HEK293 (cell line): ENCODE results near the gene TLE3.

Experiments
- MYNN ChIP-seq: fragments of 450-650 bp; formaldehyde crosslinking; IDR thresholded peaks from 2 replicates; pipeline ENCODE4 v1.5.1; 2016; ENCODE audit warnings: missing biosample characterization, missing genetic modification characterization, borderline replicate concordance
- OSR2 ChIP-seq: fragments of 450-650 bp; formaldehyde crosslinking; IDR thresholded peaks from 2 replicates; pipeline ENCODE4 v1.5.1; 2016; ENCODE audit warnings: missing biosample characterization, missing genetic modification characterization
- OVOL3 ChIP-seq: fragments of 450-650 bp; formaldehyde crosslinking; IDR thresholded peaks from 2 replicates; pipeline ENCODE4 v1.5.1; 2016; ENCODE audit warnings: missing biosample characterization, missing genetic modification characterization
- YY1 ChIP-seq: fragments of 450-650 bp; formaldehyde crosslinking; IDR thresholded peaks from 2 replicates; pipeline ENCODE4 v1.5.1; 2018; ENCODE audit warnings: missing biosample characterization, missing genetic modification characterization
- ZBTB20 ChIP-seq: fragments of 450-650 bp; formaldehyde crosslinking; IDR thresholded peaks from 2 replicates; pipeline ENCODE4 v1.5.1; 2016; ENCODE audit warnings: missing biosample characterization, missing genetic modification characterization
- ZFHX2 ChIP-seq: fragments of 450-650 bp; formaldehyde crosslinking; conservative IDR thresholded peaks from 2 replicates; pipeline ENCODE4 v1.5.1; 2016; ENCODE audit warnings: missing biosample characterization, missing genetic modification characterization
- ZFP3 ChIP-seq: fragments of 450-650 bp; formaldehyde crosslinking; IDR thresholded peaks from 2 replicates; pipeline ENCODE4 v1.5.1; 2016; ENCODE audit warnings: low read depth, missing biosample characterization, missing genetic modification characterization
- ZNF175 ChIP-seq: fragments of 450-650 bp; formaldehyde crosslinking; IDR thresholded peaks from 2 replicates; pipeline ENCODE4 v1.5.1; 2016; ENCODE audit warnings: missing biosample characterization, missing genetic modification characterization
- ZNF19 ChIP-seq: fragments of 450-650 bp; formaldehyde crosslinking; IDR thresholded peaks from 2 replicates; pipeline ENCODE4; 2016; ENCODE audit warnings: missing biosample characterization, missing genetic modification characterization, low read depth
- ZNF221 ChIP-seq: fragments of 450-650 bp; formaldehyde crosslinking; IDR thresholded peaks from 2 replicates; pipeline ENCODE4 v1.5.1; 2017; ENCODE audit warnings: missing biosample characterization, missing genetic modification characterization, borderline replicate concordance
- ZNF24 ChIP-seq: fragments of 450-650 bp; formaldehyde crosslinking; IDR thresholded peaks from 2 replicates; pipeline ENCODE4 v1.5.1; 2016; ENCODE audit warnings: missing biosample characterization, missing genetic modification characterization
- ZNF274 ChIP-seq, 2 experiments: fragments of 200-500 bp in 1 of 2; fragments of 450-650 bp in 1 of 2; sonication (Bioruptor generic) in 1 of 2; formaldehyde crosslinking in 1 of 2; IDR thresholded peaks; 2 replicates each; pipeline versions ENCODE4 v1.5.1 to v1.6.1; 2014 to 2016; ENCODE audit warnings: borderline replicate concordance in 1 of 2, inconsistent platforms in 1 of 2, low read length in 1 of 2, missing biosample characterization in 1 of 2, missing genetic modification characterization in 1 of 2
- ZNF366 ChIP-seq: fragments of 450-650 bp; formaldehyde crosslinking; conservative IDR thresholded peaks from 2 replicates; pipeline ENCODE4 v1.5.1; 2016; ENCODE audit warnings: missing biosample characterization, missing genetic modification characterization
- ZNF48 ChIP-seq: fragments of 450-650 bp; formaldehyde crosslinking; IDR thresholded peaks from 2 replicates; pipeline ENCODE4 v1.5.1; 2016; ENCODE audit warnings: missing biosample characterization, missing genetic modification characterization
- ZNF549 ChIP-seq: fragments of 450-650 bp; IDR thresholded peaks from 2 replicates; pipeline ENCODE4 v1.5.1; 2018; ENCODE audit warnings: missing biosample characterization, missing genetic modification characterization, mild to moderate bottlenecking, inconsistent platforms, moderate library complexity
- ZNF561 ChIP-seq: fragments of 450-650 bp; IDR thresholded peaks from 2 replicates; pipeline ENCODE4 v1.5.1; 2018; ENCODE audit warnings: missing biosample characterization, missing genetic modification characterization, borderline replicate concordance
- ZNF600 ChIP-seq: fragments of 450-650 bp; formaldehyde crosslinking; IDR thresholded peaks from 2 replicates; pipeline ENCODE4 v1.5.1; 2016; ENCODE audit warnings: missing biosample characterization, missing genetic modification characterization
- ZNF776 ChIP-seq: fragments of 450-650 bp; formaldehyde crosslinking; IDR thresholded peaks from 2 replicates; pipeline ENCODE4 v1.5.0; 2017; ENCODE audit warnings: missing biosample characterization, missing genetic modification characterization, borderline replicate concordance
- ZNF830 ChIP-seq: fragments of 450-650 bp; IDR thresholded peaks from 2 replicates; pipeline ENCODE4 v1.5.0; 2018; ENCODE audit warnings: missing biosample characterization, missing genetic modification characterization, low read depth, mild to moderate bottlenecking, moderate library complexity
- ZXDB ChIP-seq: fragments of 450-650 bp; formaldehyde crosslinking; IDR thresholded peaks from 2 replicates; pipeline ENCODE4 v1.5.1; 2016; ENCODE audit warnings: missing biosample characterization, missing genetic modification characterization
- TF ChIP-seq, protein P1 (sequence below): fragments of 450-650 bp; IDR thresholded peaks from 2 replicates; pipeline ENCODE4 v1.5.1; 2018; ENCODE audit warnings: missing biosample characterization, missing genetic modification characterization
- TF ChIP-seq, protein P2 (sequence below): fragments of 450-650 bp; formaldehyde crosslinking; IDR thresholded peaks from 2 replicates; pipeline ENCODE4 v1.5.1; 2016; ENCODE audit warnings: missing biosample characterization, missing genetic modification characterization
- TF ChIP-seq, protein P3 (sequence below): fragments of 450-650 bp; formaldehyde crosslinking; IDR thresholded peaks from 2 replicates; pipeline ENCODE4 v1.5.1; 2017; ENCODE audit warnings: missing biosample characterization, missing genetic modification characterization
- TF ChIP-seq, protein P4 (sequence below): fragments of 450-650 bp; formaldehyde crosslinking; IDR thresholded peaks from 2 replicates; pipeline ENCODE4 v1.5.1; 2016; ENCODE audit warnings: missing biosample characterization, missing genetic modification characterization
- TF ChIP-seq, protein P5 (sequence below): fragments of 450-650 bp; formaldehyde crosslinking; IDR thresholded peaks from 2 replicates; pipeline ENCODE4 v1.5.1; 2016; ENCODE audit warnings: missing biosample characterization, missing genetic modification characterization, borderline replicate concordance
- TF ChIP-seq, protein P6 (sequence below): IDR thresholded peaks from 2 replicates; pipeline ENCODE4 v1.6.1; 2011; ENCODE audit warnings: mild to moderate bottlenecking, low read depth, low read length, borderline replicate concordance

Gene TLE3

GRCh38 chr15:70023064-70023768 is 74.5 kb downstream of the TLE3 start (continued):
- TF ChIP-seq, protein P1, sequence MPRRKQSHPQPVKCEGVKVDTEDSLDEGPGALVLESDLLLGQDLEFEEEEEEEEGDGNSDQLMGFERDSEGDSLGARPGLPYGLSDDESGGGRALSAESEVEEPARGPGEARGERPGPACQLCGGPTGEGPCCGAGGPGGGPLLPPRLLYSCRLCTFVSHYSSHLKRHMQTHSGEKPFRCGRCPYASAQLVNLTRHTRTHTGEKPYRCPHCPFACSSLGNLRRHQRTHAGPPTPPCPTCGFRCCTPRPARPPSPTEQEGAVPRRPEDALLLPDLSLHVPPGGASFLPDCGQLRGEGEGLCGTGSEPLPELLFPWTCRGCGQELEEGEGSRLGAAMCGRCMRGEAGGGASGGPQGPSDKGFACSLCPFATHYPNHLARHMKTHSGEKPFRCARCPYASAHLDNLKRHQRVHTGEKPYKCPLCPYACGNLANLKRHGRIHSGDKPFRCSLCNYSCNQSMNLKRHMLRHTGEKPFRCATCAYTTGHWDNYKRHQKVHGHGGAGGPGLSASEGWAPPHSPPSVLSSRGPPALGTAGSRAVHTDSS (tag by site-specific recombination), result no peak
- TF ChIP-seq ZFHX2 (tag by site-specific recombination) (0 out of 2 replicates have a peak, but pooled peaks have one; percentile 7), MYNN (tag by site-specific recombination) (peak; percentile 72; the same call in 1 of the 2 replicates), ZXDB (no peak), ZNF24 (peak; percentile 69; the same call in 1 of the 2 replicates), ZBTB20 (no peak), ZNF175 (no peak), ZNF19 (tag by site-specific recombination) (no peak), ZNF549 (no peak), ZNF221 (tag by site-specific recombination) (no peak), ZNF776 (no peak), ZNF600 (tag by site-specific recombination) (no peak; the same call in 1 of the 2 replicates), OSR2 (tag by site-specific recombination) (peak; percentile 71), ZNF366 (peak; percentile 91), ZFP3 (tag by site-specific recombination) (no peak), OVOL3 (tag by site-specific recombination) (no peak), YY1 (no peak), ZNF561 (tag by site-specific recombination) (peak; percentile 62; the same call in 1 of the 2 replicates), ZNF830 (tag by site-specific recombination) (no peak), ZNF274 (IDR thresholded peaks at IDR 0.05; ENCODE audit: low read length) (no peak), ZNF274 (tag by site-specific recombination; IDR thresholded peaks at IDR 0.05; ENCODE audit: borderline replicate concordance) (no peak), ZNF48 (no peak)
- TF ChIP-seq, protein P2, sequence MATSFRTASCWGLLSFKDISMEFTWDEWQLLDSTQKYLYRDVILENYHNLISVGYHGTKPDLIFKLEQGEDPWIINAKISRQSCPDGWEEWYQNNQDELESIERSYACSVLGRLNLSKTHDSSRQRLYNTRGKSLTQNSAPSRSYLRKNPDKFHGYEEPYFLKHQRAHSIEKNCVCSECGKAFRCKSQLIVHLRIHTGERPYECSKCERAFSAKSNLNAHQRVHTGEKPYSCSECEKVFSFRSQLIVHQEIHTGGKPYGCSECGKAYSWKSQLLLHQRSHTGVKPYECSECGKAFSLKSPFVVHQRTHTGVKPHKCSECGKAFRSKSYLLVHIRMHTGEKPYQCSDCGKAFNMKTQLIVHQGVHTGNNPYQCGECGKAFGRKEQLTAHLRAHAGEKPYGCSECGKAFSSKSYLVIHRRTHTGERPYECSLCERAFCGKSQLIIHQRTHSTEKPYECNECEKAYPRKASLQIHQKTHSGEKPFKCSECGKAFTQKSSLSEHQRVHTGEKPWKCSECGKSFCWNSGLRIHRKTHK (tag by site-specific recombination), result no peak
- TF ChIP-seq, protein P3, sequence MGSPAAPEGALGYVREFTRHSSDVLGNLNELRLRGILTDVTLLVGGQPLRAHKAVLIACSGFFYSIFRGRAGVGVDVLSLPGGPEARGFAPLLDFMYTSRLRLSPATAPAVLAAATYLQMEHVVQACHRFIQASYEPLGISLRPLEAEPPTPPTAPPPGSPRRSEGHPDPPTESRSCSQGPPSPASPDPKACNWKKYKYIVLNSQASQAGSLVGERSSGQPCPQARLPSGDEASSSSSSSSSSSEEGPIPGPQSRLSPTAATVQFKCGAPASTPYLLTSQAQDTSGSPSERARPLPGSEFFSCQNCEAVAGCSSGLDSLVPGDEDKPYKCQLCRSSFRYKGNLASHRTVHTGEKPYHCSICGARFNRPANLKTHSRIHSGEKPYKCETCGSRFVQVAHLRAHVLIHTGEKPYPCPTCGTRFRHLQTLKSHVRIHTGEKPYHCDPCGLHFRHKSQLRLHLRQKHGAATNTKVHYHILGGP (tag by site-specific recombination), result no peak
- TF ChIP-seq, protein P4, sequence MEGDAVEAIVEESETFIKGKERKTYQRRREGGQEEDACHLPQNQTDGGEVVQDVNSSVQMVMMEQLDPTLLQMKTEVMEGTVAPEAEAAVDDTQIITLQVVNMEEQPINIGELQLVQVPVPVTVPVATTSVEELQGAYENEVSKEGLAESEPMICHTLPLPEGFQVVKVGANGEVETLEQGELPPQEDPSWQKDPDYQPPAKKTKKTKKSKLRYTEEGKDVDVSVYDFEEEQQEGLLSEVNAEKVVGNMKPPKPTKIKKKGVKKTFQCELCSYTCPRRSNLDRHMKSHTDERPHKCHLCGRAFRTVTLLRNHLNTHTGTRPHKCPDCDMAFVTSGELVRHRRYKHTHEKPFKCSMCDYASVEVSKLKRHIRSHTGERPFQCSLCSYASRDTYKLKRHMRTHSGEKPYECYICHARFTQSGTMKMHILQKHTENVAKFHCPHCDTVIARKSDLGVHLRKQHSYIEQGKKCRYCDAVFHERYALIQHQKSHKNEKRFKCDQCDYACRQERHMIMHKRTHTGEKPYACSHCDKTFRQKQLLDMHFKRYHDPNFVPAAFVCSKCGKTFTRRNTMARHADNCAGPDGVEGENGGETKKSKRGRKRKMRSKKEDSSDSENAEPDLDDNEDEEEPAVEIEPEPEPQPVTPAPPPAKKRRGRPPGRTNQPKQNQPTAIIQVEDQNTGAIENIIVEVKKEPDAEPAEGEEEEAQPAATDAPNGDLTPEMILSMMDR, result no peak
- TF ChIP-seq, protein P5, sequence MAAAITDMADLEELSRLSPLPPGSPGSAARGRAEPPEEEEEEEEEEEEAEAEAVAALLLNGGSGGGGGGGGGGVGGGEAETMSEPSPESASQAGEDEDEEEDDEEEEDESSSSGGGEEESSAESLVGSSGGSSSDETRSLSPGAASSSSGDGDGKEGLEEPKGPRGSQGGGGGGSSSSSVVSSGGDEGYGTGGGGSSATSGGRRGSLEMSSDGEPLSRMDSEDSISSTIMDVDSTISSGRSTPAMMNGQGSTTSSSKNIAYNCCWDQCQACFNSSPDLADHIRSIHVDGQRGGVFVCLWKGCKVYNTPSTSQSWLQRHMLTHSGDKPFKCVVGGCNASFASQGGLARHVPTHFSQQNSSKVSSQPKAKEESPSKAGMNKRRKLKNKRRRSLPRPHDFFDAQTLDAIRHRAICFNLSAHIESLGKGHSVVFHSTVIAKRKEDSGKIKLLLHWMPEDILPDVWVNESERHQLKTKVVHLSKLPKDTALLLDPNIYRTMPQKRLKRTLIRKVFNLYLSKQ (tag by site-specific recombination), result no peak
- TF ChIP-seq, protein P6, sequence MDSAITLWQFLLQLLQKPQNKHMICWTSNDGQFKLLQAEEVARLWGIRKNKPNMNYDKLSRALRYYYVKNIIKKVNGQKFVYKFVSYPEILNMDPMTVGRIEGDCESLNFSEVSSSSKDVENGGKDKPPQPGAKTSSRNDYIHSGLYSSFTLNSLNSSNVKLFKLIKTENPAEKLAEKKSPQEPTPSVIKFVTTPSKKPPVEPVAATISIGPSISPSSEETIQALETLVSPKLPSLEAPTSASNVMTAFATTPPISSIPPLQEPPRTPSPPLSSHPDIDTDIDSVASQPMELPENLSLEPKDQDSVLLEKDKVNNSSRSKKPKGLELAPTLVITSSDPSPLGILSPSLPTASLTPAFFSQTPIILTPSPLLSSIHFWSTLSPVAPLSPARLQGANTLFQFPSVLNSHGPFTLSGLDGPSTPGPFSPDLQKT, result no peak
